Right forelimb (tissue), 1 donor: Measurements from ENCODE around the gene CHST15.
"Not testable (repeated sequence)": the region's sequence is repeated elsewhere in the genome, so short reads cannot be mapped to it uniquely, and the experiment has no call there.

ENCODE experiments used
- DNase-seq: peaks from one replicate; pipeline ENCODE4 v3.0.0-alpha.2; 2018

The CHST15 gene

DNA sequence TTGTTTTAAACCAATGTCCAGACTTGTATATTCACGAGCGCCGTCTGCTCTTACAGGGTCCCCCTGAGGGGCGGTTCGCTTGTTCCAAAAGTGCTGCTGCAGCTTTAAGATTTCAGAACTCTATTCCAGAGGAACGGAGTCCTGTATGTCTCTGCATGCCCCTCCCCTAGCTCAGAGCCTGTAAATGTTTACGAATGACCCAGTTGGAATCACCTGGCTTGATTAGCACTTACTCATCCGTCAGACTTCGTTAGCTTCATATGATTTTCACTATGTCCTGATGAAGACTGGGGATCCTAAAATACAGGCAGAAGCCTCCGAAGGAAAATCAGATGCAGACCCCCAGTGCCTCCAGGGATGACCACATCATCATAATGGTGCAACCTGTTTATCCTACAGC lies 4.5 kb upstream of the CHST15 start:
- DNase-seq, result no peak

DNA sequence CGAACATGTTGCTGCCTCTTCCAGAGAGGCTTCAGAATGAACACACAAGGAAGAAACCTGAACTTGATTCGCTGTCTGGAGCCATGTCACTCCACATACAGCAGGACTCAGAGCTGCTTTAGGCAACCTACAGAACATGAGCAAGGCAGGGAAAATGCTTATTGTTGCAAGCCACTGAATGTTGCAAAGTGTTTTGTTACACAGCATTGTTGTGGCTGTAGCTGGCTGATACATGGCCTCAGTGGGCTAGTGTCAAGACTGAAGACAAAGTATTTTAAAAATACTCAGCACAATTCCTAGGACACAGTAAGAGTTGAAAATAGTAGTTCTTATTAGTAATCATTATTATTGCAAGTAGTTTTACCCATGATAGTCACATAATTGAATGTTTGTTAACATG lies 3.1 kb upstream of the CHST15 start:
- DNase-seq, result no peak

DNA sequence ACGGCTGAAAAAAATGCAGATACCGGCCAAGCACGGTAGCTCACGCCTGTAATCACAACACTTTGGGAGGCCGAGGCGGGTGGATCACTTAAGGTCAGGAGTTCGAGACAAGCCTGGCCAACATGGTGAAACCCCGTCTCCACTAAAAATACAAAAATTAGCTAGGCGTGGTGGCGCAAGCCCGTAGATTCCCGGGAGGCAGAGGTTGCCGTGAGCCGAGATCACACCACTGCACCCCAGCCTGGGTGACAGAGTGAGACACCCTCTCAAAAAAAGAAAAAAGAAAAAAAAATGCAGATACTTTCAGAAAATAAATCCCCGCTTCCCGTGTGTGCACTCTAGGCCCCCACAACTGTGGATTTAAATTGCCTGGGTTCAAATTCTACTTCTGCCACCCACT lies 2.4 kb upstream of the CHST15 start:
- not testable (repeated sequence) for DNase-seq

DNA sequence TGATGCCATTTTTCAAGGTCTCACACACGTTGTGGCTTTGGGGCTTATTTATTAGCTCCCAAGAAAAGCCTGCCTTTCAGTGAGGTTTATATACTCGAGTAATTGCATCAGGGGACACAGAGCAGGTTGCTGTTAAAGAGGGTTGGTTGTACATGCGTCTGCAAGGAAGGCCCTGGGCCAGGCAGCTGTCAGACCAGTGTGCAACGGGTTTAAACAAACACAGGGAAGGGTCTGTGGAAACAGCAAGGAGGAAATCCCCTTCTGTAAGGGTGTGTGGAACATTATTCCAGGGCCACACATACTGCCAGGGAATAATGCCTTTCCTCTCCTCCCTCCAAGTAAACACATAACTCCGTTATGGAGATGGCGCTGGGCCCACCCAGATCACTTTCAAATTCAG lies 1.7 kb upstream of the CHST15 start:
- DNase-seq, result no peak

DNA sequence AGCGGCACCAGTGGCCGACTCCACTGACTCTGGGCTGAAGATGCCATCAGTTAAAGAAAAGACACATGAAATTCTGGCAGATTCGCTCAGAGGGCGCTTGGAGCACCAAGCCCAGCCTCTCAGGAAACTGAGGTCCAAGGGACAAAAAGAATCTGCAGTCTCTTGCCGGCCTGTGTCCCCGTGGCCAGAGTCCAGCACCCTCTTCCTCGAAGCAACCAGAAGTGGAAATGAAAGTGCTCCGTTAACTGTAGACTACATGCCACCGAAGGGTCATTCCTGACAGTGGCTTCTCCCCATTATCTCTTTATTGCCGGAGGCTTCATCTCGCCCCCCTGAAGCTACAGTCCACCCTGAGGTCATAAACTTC lies 1.0 kb upstream of the CHST15 start:
- DNase-seq, result no peak

DNA sequence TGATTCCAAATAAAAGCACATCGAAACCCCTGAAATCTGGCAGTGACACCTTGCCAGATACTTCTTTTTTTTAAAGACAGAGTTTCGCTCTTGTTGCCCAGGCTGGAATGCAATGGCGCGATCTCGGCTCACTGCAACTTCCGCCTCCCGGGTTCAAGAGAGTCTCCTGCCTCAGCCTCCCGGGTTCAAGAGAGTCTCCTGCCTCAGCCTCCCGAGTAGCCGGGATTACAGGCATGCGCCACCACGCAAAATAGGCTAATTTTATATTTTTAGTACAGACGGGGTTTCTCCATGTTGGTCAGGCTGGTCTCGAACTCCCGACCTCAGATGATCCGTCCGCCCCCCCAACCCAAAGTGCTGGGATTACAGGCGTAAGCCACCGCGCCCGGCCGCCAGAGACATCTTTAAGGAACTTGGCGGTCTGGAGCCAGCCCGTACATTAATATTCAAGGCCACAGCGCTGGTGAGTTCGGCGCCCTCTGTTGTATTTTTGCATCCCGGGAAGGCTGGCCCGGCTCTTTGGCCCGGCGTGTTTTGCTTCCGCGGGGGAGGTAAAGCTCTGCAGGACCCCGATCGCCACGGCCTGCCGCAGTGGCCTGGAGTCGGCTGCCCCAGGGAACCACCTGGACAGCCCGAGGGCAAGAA lies 498 bp upstream of the CHST15 start:
- peak; percentile 69 for DNase-seq

DNA sequence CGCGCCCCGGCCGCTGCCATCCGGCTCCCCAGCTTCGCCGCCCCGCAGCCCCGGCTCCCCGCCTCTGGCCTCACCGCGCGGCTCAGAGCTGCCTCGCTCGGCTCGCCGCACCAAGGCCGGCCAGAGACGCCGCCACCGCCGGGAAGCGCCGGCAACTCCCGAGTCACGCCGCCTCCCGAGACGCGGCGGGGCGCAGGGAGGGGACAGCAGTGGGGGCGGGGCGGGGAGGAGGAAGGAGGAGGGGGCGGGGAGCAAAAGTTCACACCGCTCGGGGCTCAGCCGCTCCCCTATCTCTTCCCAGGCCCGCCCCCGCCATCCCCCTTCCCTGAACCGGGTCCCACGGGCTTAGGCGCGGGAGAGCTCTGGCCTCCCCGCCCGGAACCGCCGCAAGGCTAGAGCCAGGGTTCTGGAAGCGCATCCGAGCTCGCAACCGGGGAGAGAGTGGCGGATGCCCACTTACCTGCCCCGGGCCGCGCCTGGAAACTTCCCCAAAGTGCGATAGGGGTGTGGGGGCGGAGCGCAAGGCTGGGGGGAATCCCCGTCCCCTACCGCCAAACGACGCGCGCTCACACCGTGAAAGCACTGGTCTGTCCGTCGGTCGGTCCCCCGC lies 1.0 kb downstream of the CHST15 start:
- DNase-seq, result peak; percentile 77

DNA sequence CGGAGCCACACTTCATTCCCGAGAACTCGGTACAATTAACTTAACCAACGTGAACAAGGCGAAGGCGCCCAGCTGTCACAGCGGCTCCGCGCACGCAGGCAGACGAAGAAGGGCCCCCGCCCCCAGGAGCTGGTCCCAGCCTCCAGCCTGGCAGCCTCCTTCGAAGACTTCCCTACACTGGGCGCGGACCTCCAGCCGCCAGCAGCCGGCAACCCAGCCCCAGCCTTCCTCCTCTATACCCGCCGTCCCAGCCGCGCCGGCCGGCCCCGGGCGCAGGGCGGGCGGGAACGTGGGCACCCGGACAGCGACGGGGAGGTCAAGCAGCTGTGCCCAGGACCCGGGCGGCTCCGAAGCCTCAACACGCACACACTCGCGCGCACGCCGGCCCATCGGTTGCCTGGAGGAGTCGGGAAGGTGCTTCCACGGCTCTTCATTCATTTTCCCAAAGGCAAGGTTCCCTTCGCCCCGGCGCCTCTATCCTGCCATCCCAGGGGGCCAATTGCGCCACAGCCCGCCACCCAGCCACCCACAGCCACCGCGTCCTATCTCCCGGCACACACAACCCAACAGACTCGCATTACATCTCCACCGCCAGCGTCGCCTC lies 1.6 kb downstream of the CHST15 start:
- peak; percentile 71 for DNase-seq

DNA sequence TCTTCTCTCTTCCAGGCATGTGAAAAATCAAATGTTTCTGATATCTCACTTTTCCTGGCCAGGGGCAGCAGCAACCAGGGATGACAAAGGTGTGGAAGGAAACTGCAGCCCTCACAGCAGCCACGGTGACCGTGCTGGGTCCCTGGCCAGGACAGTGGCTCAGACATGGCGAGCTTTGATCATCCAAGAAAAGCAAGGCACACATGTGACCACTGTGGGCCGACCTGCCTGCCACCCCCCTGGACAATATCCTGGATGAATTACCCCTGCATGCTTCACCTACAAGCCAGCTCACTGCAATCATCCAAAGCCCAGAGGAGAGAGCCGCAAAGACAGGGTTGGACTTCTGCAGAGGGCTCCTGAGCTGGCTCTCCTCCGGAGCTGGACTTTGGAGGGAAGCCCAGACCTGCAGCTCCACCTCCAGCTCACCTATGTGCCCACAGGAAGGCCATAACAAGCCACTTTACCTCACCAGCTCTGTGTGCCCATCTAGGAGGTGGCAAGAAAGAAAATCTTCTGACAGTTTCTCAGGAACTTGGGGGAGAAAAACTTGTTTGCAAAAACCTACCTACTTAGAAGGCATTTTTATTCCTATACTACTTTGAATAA lies 2.7 kb downstream of the CHST15 start:
- DNase-seq, result no peak

DNA sequence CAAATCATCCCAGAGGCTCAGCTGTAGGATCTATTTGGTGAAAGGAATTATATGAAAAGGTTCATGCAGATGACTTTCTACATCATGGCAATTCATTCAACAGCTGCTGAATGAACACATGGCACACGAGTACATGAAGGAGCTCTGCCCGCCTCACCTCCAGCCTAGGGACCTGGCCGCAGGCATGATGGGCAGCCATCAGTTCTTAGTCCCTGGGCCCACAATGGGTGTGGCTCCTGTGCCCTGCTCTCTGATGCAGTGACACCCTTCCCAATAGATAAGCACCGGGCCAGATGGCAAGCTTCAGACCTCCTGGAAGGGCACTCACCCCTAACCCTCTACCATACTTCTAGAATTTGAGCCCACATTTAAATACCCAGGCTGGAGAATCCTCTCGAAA lies 3.5 kb downstream of the CHST15 start:
- DNase-seq, result no peak

DNA sequence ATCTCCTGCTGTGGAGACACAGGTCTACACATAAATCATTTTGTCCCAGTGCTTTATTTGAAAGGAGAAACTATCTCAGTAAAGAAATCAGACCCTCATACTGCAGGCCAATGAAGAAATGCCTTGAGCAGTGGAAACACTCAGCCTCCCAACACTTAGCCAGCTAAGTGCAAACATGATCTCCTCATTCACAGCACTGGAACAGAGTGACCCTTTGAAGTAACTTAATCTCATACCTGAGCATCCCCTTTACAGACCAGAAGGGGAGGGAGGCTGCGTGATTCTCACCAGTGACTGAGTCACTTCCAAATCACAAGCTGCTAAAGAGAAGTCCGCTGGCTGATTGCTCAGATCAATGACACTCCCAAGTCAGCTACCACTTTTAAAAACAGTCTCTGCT lies 4.5 kb downstream of the CHST15 start:
- DNase-seq, result no peak

DNA sequence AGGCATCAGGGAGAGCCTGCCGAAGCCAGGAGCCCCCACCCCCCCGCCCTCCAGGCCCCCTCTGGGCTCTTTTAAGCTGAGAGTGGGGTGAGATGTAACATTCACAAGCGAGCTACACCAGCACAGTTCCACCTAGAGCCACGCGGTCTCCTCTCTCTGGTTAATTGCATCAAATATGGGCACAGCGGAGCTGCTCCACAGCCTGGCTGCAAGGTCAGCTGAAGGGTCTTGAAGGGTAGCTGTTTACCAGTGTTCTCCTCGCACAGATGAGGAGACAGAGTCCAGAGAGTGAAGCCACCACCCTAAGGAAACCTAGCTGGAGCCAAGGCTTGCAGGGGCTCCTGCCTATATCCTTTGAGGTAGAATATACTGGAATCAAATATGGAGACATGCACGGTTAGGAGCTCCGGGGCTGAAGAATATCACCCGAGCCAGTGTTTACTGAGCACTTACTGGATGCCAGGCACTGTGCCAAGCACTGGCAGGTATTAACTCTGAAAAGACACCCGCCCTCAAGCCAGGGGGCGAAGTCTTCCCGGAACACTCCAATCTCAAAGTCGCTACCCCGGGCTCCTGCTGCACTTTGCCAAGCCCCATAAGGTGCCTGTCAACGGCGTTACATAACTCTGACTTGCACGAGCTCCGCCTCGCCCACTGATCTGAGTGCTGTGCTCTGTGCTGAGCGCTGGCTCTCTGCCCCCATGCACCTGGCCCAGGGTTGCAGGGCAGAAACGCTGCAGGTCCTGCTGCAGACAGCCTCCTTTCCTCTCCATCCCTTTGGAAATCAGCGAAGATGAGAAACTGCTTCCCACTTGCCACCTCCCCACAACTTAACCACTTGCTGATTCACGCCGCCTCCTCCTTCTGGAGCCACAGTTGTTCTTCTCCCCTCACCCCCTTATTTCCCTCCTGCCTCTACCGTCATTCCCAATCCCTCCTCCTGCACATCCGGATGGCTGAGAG lies 5.4 kb downstream of the CHST15 start:
- DNase-seq, result no peak

DNA sequence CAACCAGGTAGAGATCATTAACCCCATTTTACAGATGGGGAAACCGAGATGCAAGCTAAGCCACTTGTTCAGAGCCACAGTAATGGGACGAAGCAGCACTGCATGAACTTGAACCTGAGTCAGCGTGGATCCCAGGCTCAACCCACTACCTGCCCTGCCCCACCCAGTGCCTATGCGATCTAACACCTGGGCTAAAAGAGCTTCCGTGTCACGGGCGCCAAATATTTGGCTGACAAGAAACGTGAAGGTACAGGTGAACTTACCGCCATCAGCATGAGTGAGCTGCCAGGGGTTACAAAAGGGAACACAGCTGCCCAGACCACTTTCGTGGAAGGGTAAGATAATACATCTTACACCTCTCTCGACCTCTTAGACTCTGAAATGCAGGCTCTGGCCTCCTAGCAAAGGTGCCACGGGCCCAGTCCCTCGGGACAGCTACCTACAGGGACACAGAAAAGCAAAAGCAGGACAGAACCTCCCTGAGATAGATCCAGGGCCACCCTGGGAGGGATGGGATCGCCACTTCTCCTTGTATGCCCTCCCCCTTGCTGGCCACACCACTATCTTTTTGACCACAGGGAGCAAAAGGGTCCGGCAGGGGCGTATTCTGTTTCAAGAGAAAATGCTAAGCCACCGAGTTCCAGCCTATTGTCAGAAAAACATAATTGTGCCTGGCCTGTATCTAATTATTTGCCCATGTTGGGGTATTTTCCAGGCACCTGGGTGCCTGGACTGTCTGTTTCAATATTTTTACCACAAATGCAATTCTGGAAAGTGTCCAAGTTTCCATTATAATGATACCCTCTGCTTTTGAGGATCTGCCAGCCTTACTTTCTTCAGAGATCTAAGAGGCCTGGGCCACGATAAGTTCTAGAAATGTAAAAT lies 6.4 kb downstream of the CHST15 start:
- DNase-seq, result no peak

DNA sequence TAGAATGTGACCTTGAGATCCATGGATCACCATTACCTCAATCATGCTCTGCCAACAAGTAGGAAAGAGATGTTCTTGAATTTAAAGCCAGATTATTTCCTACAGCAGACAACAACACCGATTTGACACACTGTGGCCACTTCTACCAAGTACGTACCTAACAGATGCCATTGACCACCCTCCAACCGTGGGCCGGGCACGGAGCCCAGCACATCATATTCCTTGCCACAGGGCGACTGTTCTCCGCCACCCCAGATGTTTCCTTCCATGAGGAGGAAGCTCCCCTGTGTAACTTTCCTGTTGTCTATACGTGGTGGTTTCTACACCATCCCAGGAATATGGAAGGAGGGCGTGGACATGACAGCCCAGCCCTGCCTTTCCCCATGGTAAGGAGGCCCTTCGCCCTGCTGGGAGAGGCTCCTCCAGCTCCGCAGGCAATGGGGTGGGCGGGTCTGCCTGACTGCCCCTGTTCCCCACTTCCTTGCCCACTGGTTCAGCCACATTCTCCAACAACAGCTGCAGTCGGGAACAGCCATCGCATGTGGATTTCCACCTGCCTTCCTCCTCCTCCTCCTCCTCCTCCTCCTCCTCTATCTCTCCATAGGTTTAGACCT lies 7.2 kb downstream of the CHST15 start:
- no peak for DNase-seq

DNA sequence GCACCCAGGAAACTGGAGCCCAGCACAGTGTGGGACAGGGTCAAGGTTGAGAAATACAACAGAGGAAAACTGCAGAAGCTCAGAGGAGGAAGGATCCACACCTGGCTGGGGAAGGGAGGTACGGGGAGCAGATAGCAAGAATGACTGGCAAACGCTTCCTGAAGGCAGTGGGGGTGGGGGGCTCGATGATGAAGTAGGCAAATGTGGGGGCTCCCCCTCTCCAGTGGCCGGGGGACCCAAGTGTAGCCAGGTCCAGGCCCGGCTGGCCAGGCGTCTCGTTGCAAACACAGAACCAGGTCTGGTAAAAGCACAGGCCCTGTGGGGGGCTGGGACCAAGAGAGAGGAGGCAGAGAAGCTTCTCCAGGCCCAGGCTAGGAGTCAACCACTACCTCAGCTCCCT lies 7.7 kb downstream of the CHST15 start:
- no peak for DNase-seq

DNA sequence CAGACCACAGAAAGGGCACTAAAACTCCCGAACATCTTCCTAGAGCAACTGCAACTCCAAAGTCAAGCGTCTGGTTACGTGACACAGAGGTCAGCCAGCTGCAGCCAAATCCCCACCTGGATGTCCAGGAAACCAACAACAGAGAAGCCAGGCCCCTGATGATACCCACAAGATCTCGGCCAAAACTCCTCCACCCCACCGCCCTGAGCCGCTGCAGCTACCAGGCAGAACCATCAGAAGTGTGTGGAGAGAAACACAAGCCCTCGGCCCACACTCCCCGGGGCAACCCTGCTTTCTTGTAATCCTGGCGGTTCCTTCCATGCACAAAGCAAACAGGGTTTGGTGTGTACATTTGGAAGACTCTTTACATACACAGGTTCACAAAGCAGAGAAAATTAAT lies 8.7 kb downstream of the CHST15 start:
- no peak for DNase-seq

DNA sequence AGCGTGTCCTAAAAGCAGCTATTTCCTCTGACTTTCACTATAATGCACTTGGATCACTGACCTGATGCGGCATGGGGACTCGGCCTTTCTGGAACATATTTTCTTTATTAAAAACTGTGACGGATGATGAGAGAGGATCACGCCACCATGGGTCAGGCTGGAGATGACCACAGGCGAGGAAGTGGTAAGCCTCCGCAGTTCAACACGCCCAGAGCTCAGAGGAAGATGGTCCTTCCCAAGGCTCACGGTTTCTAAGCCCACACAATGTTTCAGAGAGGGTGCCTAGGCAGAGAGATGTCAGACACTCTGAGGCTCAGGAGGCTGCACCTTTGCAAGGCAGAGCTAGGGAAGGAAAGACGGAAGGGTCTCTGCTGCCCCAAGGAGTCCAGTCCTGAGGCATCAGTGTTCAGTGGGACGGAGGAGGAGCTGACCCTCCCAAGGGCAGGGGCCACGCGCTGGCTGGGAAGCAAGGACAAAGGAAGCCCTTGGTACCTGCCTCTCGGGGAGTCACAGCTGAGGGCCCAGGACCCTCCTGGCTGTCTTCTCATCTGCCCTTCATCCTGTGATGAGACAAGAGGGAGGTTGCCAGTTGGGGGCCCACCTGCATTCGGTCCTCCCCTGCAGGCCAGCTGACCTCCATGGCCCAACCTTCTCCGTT lies 9.5 kb downstream of the CHST15 start:
- DNase-seq, result no peak

DNA sequence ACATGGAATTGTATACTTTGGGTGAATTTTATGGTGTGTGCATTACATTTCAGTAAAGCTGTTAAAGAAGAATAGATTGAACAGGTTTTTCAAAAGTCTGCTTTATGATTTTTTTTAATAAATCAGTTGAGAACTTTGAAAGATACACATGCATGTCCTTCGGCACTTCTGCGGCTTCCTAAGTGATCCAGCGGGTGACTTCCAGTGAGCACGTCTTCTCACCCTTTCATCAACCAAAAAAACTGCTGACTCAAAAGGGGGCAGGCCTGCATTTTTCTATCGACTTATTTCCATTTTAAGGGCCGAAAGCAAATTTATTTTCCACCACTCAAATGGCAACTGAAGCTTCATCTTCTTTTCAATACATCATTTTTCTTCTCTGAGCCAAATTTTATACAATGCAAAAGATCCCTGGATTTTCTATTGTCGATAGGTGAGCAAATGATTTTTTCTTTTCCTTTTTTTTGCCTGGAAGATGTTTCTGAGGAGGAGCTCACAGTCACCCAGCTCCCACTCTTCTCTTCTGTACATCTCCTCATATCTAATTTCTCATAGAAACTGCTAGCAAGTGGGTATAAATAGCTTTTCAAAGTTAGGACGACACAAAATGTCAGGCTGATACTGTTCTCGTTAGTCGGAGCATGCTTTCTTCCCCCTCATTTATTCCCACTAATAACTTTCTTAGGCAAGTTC lies 10.2 kb downstream of the CHST15 start:
- no peak for DNase-seq

DNA sequence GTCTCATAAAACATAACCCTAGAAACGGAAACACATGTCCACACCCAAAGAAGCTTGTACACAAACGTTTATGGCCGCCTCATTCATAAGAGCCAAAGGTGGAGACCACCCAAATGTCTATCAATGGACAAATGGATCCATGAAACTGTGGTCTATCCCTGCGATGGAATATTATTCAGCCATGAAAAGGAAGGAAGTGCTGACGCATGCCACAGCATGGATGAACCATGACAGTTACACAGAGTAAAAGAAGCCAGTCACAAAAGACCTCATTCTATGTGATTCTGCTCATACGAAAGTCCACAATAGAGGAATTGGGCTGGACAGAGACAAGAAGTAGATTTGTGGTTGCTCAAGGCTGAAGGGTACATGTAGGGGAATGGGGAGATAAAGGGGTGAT lies 10.8 kb downstream of the CHST15 start:
- DNase-seq, result no peak

DNA sequence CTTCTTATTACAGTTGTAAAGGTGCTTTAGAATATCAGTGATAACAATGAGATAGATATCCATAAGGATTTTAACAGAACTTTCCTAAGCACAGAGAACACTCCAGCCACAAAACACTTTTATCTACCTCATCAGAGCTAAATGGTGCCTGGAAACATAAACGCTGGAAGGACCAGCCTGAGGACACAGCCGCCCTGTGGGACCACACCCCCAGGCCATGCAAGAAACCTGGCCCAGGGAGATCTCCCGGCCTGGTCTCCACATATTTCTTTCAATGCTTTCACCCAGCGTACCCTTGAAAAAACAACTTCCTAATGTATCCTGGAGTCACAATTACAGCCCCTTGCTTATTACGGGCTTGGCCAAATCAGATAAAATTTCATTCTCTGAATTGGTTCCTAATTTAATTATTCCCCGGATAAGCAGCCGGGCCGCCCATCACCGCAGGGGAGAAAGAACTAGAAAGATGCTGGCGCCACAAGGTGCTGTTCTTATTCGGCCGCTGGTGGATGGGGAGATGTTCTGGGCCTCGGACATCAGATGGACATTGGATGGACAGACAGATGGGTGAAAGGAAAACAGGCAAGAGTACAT lies 11.8 kb downstream of the CHST15 start:
- DNase-seq, result no peak
